ENCODE data around the gene C1R. TPM values are rescaled to one million over a fixed set of nuclear protein-coding genes. Genes with fewer than 3 reads are reported as not detected.

Gene C1R
- 2.6 and 3.5 TPM in 2 replicates for total RNA-seq (2014; rRNA removed; shearing (Covaris generic))
- polyA plus RNA-seq (2014; cell fraction: nucleus; rRNA removed): 7.7 and 8.4 TPM in 2 replicates

DNA sequence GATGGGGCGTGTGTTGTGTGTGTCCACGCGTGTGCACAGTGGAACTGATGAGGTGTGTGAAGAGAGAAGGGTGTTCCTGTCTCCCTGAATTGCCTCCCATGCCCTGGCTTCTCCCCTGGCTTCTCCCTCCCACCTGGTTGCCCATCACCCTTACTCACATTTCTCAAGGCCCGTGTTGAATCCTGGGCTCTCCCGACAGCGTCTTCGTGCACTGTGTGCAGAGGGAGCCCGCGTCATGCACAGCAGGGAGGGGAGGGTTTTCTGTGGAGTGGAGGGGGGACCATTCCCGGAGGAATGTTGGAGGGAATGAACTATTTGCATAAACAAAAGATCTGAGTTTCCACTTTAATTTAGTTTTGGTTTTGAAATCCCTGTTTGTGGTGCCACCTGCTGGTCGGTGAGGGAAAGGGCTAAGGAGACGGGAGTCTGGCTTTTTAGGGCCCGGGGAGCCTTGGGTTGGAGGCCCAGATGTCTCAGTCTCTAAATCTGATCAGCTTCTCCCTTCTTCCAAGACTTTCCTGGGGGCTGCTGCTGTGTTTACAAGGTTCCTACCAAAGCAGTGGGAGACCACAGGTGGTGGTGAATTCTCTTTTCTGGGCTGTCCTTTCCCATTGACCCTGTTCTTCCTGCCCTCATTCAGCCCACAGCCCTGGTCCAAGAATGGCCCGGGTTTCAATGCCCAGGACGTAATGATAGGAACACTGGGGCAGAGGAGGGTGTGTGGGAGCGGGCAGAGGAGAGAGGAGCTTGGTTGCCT is at the start of gene C1R:
TSS of gene C1R (minus strand) at position 217 of the 757 bp plus-strand sequence. CDS start at position 160, 57 bp downstream.
- peak; percentile 33 for DNase-seq (ENCODE audit: extremely low read depth, low read depth)

DNA sequence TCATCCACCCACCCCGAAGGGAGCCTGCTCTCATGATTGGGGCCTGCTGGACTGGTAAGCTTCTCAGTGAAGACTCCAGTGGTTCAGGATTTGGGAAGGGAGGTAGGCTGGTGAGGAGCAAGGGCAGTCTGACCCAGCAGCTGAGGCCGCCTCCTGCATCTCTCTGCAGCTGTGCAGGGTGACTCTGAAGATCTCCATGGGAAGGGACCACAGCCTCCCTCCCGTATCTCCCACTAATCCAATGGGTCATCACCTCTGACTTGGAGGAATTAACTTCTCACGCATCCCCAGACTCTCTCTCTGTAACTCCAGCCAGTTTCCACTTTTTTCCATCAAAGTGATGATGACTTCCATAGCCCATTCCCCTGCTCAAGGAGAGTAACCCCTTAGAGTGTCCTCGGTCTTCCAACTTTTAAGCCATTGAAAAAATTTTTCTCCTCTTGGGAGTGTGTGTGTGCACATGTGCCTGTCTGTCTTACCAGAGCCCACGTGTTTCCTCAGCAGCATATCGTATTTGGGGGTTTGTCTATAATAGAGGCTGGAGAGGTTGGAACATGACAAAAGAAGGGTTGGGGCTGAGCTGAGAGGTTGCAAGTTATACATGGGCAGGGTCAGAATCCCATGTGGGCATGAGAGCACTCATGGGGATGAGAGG is 49.2 kb upstream of the C1R start:
- DNase-seq (ENCODE audit: extremely low read depth, low read depth): no peak

DNA sequence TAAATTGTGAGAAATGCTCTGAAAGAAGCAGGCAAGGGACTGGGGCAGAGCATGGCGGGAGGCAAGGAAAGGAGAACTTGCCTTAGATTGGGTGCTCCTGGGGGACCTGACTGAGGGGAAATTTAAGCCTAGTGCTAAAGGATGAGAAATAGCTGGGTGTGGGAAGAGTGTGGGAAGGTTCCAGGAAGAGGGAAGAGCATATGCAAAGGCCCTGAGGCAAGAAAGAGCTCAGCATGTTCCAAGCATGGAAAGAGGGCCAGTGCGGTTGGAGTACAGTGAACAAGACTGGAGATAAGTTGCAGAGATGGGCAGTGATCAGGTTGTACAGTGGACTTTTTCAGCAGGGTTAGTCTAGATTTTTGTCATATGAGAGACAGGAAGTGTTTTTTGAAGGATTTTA is 47.0 kb upstream of the C1R start:
- no peak for DNase-seq (ENCODE audit: extremely low read depth, low read depth)

- no peak for DNase-seq (ENCODE audit: extremely low read depth, low read depth)
Measured at GRCh38 chr12:7137908-7138307, 45.7 kb upstream of the C1R start.

DNA sequence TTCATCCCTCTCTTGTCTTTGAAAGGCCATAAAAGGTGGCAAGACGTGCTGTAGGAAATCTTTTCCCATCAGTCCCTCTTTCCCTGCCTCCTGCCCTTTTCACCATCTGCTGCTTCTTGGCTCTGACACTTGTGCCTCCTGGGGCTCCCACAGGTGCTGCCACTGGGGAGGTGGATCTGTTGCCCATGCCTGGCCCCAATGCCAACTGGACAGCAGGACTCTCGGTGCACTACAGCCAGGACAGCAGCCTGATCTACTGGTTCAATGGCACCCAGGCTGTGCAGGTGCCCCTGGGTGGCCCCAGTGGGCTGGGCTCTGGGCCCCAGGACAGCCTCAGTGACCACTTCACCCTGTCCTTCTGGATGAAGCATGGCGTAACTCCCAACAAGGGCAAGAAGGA is 44.4 kb upstream of the C1R start:
- DNase-seq (ENCODE audit: extremely low read depth, low read depth): no peak

- DNase-seq (ENCODE audit: extremely low read depth, low read depth): no peak
Measured at GRCh38 chr12:7136071-7136470, 43.8 kb upstream of the C1R start.

- DNase-seq (ENCODE audit: extremely low read depth, low read depth): no peak
Measured at GRCh38 chr12:7134396-7135166, 42.3 kb upstream of the C1R start.

DNA sequence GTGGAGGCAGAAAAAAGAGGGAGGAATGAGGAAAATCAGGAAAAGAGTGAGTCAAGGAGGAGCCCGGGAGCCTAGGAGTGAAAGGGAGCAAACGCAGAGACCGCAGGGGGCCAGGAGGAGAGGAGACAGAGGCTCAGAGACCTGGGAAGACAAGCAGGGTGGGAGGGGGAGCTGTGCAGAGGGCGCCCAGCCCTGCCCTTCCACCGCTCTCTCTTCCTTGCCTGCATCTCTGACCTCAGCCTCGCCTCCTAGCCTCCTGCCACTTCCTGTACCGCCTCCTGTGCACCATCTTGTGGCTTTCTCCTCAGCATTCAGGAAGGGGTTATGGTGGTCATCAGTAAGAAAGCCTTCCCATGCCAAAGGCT is 39.2 kb upstream of the C1R start:
- DNase-seq (ENCODE audit: extremely low read depth, low read depth): no peak

- no peak for DNase-seq (ENCODE audit: extremely low read depth, low read depth)
Measured at GRCh38 chr12:7130701-7131501, 38.7 kb upstream of the C1R start.

GRCh38 chr12:7129872-7130691 is 37.8 kb upstream of the C1R start, which contains the start of gene CLSTN3:
TSS of gene CLSTN3 (plus strand) at chr12:7130371. CDS start at chr12:7130649, 278 bp downstream.
- DNase-seq (ENCODE audit: extremely low read depth, low read depth): no peak

- no peak for DNase-seq (ENCODE audit: extremely low read depth, low read depth)
Measured at GRCh38 chr12:7129287-7129871, 37.1 kb upstream of the C1R start.

DNA sequence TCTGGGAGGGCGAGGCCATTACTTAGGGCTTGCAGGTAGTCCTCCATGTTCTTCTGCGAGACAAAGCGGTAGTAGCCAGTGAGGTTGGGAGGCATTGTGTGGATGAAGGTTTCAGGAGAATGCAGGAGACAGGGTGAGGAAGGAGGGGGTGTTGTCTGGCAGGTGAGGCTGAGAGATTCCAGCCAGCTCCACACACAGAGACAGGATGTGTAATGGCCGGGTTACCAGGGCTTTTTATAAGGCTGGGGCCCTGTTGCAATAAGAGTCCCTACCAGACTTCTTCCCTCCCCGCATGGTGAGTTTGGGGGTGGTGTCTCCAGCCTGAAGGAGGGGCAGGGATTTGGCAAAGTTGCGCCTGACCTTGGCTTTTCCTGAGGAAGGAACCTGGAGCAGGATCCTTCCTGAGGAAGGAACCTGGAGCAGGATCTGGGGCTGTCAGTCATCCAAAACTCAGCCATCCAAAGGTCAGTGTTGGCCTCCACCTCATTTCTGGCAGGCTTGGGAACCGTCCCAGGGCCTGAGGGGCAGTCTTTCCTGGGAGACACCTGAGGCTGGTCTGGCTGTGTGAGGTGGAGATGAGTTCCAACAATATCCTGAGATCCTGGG is 36.5 kb upstream of the C1R start, which contains the start of gene RBP5:
TSS of gene RBP5 (minus strand) at position 209 of the 606 bp plus-strand sequence. CDS start at position 95, 114 bp downstream.
- DNase-seq (ENCODE audit: extremely low read depth, low read depth): no peak

- DNase-seq (ENCODE audit: extremely low read depth, low read depth): no peak
Measured at GRCh38 chr12:7127916-7128626, 35.8 kb upstream of the C1R start.

- DNase-seq (ENCODE audit: extremely low read depth, low read depth): no peak
Measured at GRCh38 chr12:7125632-7126227, 33.5 kb upstream of the C1R start.

GRCh38 chr12:7123806-7124522 is 31.7 kb upstream of the C1R start:
- no peak for DNase-seq (ENCODE audit: extremely low read depth, low read depth)

DNA sequence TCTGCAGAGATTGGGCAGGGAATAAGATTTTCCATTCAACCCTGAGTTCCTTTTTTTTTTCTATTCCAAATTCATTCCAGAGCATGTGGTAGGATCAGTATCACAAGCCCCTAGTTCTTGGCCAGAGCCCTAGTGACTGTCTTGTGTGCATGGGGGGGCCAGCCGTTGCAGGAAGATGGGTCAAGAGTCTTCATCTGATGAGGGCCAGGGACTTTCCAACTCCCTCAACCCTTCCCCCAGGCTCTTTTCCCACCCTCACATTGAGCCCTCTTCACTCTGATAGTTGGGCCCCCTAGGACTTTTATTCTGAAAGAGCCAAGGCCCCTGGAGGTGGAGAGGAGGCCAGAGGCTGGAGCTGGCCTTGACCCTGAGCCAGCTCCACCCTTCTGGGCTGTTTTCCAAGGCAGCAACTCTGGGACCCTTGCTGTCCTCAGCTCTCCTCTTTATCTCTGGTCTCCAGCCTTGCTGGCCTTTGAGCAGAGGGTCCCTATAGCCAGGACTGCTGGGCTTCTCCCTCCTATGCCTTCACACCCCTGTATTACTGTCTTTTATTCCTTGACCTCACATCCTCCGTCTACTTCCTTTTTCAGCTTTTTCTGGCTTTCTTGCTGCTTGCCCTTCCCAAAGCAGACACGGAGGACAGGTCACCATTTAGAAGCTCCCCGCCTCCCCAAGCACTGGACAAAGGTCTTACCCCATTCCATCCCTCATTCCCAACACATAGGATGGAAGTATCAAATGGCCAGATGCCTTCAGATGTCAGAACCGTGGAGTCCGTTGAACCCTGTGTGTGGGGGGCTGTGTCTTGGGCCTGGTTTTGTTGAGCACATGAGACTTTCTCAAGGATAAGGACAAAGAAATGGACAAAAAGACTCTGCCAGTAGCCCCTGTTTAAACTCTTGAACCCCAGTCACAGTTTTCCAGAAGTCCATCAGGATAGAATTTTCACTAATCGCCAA is 30.8 kb upstream of the C1R start:
- DNase-seq (ENCODE audit: extremely low read depth, low read depth): no peak
